Glomerular visceral epithelial cell (primary cell): ENCODE data around the gene PTPRJ.
"Not testable (repeated sequence)": the region's sequence is repeated elsewhere in the genome, so short reads cannot be mapped to it uniquely, and the experiment has no call there.

Experiments used
- DNase-seq: peaks from one replicate; pipeline ENCODE4 v3.0.0-alpha.2; 2016; ENCODE audit errors: extremely low spot score

The PTPRJ gene

DNA sequence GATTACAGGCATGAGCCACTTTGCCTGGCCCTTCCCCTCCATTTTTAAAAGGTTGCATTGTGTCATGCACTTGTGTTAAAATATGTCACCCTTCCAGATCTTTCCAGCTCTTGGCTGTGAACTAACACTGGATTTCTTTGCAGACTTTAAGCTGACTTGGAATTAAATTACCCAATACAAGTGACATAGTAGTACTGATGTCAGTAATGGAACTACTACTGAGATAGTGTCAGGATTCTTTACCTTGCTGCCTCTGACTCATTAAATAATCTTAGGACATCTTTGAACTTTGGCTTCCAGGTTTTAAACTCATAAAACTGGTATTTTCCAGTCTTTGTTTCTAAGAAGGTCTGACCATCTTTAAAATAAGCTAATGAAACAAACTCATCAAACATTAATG lies 184.5 kb downstream of the PTPRJ start:
- no peak for DNase-seq

DNA sequence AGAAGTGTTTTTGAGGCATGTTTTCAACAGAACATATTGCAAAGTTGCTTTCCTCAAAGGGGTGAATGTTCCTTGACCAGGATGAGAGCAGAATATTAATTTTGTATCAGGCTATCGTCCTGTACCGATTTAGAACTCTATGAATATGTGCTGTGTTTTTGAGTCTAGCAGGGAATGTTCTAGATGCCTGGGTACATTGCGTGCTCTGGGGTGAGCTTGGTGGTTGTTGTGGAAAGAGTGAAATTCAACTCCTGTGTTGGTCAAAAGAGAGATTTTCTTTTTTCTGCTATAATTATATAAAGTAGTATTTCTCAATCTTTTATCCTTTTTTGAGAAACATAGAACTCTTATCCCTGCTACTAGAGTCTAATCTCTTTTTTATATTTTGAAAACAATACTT lies 185.1 kb downstream of the PTPRJ start:
- no peak for DNase-seq

GRCh38 chr11:48167380-48167779 lies 187.0 kb downstream of the PTPRJ start:
- DNase-seq: no peak

DNA sequence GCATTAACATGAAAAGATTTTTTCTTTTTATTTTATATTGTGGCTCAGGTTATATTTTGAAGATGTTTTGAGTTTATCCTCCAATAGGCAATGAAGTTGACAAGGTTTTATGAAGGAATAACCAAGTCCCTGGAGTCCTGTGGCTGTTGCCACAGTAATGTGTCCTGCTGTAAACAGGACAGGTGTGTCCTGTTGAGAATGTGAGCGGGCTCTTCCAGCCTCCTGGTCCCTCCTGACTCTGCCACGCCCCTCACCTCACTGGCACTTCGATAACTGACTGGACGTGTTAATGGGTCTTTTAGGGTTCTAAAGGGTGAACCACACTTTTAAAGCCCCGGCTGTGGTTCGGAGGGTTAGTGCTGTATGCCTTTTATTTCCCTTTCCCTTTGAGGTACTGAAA lies 188.5 kb downstream of the PTPRJ start:
- DNase-seq: no peak

DNA sequence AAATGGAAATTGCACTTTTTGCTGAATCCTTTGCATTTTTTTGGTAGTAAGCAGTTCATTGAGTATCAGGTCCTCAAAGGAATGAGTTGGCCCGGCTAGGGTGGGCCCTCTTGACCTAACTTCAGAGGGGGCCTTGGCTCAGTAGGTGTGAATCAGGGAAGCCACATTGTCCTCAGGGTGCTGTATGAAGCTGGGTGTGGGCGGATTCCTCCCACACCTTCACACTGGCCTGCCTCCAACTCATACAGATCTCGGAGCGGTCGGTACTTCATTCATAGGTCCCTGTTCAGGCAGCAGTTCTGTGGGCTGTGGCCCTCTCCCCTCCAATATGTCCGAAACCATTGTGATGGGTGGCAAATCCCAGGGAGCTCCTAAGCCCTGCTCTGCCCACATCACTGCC lies 188.9 kb downstream of the PTPRJ start:
- no peak for DNase-seq

- DNase-seq: no peak
These were observed 189.4 kb downstream of the PTPRJ start for GRCh38 chr11:48169717-48170116.

GRCh38 chr11:48170241-48171233 lies 190.2 kb downstream of the PTPRJ start:
- no peak for DNase-seq

GRCh38 chr11:48172818-48173609 lies 192.7 kb downstream of the PTPRJ start:
- DNase-seq: peak; percentile 53

- DNase-seq: no peak
These were observed 197.3 kb downstream of the PTPRJ start for GRCh38 chr11:48177661-48178060.

DNA sequence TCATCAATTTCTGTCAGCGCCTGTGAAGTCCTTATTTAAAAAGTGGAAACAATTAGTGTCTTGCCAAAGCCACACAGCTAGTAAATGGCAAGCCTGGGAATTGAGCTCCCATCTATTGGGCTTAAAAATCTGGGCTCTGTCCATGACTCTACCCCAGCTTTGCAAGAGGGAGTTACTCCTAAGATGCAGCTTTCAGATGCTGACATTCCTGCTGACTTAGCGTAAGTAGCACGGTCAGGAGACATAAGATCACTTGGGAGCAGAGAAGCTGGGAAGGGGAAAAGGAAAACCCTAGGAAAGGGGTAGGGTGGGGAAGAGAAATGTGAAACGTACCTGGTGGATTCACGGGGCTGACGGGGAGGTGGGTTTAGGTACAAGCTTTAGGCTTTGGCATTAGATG lies 200.3 kb downstream of the PTPRJ start:
- no peak for DNase-seq

DNA sequence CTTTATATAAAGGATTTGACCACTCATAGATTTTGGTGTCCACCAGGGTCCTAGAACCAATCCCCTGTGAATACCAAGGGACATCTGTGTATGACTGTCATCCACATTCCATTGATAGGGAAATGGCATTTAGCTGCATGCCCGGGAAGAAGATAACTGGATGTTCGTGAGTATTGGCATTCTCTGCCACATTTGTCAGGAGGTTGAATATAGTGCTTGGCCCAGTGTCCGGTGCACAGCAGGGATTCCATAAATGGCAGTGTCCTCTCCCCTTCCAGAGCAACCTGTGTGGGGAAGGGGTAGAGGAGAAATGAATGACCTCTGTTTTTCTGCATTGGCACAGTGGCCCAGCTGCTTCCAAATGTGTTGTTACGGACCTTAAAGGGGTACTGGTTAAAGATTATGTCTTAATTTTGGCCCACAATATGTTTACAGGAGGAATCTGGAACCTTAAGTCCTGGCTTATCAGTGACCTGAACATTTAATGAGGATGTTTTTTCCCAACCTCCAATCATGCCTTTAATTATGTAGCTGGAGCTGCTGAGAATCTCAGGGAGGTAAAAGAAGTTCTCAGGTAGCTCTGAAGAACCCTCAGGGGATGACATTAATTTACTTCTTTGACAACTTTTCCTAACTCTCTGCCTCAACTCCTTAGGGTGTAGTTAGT lies 202.6 kb downstream of the PTPRJ start:
- no peak for DNase-seq

- DNase-seq: no peak
These were observed 204.1 kb downstream of the PTPRJ start for GRCh38 chr11:48184452-48184851.

- DNase-seq: not testable (repeated sequence)
These were observed 210.7 kb downstream of the PTPRJ start for GRCh38 chr11:48190906-48191654.

GRCh38 chr11:48193876-48194275 lies 213.5 kb downstream of the PTPRJ start:
- DNase-seq: no peak

GRCh38 chr11:48207881-48208280 lies 227.5 kb downstream of the PTPRJ start:
- no peak for DNase-seq

- DNase-seq: peak; percentile 2
These were observed 229.7 kb downstream of the PTPRJ start for GRCh38 chr11:48210052-48210451.

DNA sequence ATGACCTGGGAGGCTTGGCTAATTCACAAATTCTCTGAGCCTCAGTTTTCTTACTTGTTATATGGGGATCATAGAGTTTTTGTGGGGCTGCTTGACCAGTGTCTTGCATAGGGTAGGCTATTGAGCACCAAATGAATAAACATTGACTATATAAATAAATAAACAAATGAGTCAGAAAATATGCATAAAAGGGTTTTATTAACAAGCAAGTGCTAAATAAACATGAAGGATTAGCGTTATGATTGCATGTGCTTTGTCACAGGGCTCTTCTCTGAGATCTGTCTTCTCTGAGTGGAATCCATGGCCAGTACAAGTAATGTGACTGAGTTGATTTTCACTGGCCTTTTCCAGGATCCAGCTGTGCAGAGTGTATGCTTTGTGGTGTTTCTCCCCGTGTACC lies 236.2 kb downstream of the PTPRJ start, which contains the start of gene OR4B1:
OR4B1 (plus strand) TSS at position 301 of the 400 bp plus-strand sequence; CDS start at position 301, 0 bp downstream.
- no peak for DNase-seq
